HG03354 (cell line): ENCODE data around the gene GPR141.

Experiments used
- ATAC-seq: cut with Tn5 transposase; IDR thresholded peaks from one replicate; pipeline ENCODE4 v1.9.1; 2021; ENCODE audit warnings: mild to moderate bottlenecking; ENCODE audit not compliant: unreplicated experiment, poor library complexity, severe bottlenecking

GPR141 gene

DNA sequence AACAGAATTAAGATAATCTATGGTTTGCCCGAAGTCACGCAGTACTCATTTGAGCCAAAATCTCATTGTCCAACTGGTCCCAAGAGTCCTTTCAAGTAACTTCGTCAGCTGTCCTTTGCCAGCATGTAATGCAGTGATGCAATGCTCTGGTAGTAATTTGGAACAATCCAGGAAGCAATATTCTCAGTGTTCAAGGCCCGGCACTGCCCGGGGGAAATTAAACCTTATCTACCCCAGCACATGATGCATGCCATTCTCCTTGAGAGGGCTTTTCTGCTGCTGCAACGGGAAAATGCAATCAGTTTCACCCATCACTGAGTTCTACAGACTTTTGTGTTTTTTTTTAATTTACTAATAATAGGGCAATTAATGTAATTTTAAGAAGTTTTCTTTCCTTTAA, 87.3 kb downstream of the GPR141 start:
- no peak for ATAC-seq

DNA sequence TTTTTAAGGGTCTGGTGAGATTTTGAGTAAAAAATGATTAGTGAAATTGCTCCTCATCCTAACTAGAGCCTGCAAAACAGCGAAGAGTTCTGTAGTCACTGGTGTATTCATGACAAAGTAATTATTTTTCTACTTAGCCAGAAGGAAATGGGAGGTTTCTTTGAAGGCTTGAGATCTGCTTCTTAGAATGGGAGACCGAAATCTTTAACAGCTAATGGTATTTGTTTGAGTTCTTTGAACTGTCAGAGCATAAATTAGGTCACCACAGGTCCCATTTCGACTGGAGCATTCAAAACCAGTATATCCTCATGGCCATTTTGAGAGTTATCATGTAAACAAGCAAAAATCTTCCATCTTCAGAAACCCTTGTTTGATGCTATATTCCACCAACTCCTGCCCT, 87.8 kb downstream of the GPR141 start:
- no peak for ATAC-seq

DNA sequence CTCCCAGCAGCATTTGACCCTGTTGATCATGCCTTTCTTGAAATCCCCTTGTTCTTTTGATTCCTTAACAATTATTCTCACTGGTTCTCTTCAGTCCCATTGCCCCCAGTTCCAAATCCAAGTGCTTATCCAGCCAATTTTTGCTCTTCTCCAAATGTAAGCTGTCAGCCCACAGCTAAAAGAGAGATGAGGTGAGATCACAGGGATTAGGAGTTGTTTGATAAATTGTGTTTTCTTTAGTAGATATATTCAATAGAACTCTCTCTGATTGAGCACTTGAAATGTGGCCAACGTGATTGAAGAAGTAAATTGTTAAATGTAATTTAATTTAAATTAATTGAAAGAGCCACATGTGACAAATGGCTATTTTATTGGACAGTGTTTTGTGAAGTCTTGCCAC, 88.2 kb downstream of the GPR141 start:
- no peak for ATAC-seq

DNA sequence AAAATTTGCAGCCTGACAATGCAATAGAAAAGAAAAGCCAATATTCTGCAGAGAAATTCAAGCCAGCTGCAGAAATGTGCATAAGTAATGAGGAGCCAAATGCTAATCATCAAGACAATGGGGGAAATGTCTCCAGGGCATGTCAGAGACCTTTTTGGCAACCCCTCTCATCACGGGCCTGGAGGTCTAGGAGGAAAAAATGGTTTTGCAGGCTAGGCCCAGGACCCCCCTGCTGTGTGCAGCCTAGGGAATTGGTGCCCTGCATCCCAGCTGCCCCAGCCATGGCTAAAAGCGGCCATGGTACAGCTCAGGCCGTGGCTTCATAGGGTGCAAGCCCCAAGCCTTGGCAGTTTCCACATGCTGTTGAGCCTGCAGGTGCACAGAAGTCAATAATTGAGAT, 92.4 kb downstream of the GPR141 start:
- no peak for ATAC-seq

DNA sequence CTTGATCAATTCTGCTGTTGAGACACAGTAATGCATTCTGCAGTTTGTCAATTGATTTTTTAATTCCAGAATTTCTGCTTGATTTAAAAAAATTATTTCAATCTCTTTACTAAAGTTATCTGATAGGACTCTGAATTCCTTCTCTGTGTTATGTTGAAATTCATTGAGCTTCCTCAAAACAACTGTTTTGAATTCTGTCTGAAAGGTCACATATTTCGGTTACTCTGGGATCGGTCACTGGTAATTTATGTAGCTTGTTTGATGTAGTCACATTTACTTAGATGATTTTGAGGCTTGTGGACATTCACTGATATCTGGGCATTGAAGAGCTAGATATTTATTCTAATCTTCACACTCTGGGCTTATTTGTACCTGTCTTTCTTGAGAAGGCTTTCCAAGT, 97.6 kb downstream of the GPR141 start:
- ATAC-seq: no peak

DNA sequence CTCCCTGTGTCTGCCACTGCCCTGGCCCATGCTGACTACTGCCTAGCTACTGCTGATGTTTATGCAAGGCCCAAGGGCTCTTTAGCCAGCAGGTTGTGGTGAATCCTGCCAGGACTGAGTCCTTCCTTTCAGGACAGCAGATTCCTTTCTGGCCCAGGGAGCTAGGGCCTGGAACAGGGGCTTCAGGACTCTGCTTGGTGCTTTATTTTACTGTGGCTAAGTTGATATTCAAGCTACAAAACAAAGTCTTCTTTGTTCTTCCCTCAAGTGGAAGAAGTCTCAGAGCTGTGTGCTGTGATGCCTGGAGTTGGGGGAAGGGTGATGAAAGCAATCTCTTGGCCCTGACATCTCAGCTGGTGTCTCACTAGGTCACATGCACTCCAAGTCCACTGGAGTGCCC, 98.6 kb downstream of the GPR141 start:
- ATAC-seq: no peak

DNA sequence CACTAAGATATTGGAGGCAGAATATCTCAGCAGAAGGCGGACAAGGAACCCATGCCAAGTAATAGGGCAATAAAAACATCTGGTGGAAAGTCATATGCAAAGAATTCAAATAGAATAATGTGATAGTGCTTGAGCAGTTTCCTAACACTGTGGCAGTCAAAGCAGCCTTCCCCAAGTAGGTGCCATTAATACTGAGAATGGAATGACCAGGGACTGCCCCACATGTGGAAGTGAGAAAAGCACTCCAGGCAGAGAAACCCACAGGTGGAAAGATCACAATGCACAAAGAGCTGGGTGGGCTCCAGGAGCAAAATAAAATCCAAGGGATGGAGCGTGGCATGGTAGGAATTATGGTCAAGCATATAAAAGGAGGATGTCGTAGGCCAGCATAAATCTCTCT, 100.4 kb downstream of the GPR141 start:
- ATAC-seq: no peak

DNA sequence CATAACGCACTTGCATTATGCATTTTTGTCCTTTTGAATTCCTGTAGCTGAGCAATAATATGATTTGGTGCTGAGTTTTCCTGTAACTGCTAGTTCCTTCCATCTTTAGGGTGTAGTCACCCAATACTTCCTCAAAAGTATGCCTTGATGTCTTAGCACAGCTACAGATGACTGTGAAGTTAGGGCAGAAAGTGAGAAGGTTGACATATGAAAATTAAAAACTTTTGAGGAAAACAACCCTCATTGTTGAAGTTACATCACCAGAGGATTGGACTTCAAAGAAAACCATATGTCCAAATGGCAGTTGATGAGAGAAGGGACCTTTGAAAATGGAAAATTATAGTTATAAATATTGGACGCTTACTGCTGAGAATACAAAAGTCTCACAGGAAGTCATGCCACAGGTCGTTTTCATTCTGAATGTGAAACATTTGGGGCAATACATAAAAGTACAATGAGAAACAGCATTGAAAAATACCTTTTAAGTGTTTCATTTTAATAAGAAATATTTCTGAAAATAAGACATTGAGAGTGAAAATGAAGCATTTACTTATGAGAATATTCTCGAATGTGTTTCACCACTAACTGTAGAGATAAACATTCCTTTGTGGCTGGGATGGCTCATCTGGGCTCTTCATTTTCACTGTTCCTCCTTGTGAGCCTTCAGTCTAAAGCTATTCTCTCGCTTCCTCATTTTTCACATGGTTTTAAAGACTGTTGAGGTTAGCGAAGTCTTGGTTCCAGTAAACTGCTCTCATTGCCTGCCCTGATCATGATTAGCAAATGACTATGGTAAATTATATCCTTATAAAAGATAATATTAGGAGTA, 103.4 kb downstream of the GPR141 start:
- ATAC-seq: peak; percentile 93
